ENCODE measurements around the gene ZNF3.

The ZNF3 gene

DNA sequence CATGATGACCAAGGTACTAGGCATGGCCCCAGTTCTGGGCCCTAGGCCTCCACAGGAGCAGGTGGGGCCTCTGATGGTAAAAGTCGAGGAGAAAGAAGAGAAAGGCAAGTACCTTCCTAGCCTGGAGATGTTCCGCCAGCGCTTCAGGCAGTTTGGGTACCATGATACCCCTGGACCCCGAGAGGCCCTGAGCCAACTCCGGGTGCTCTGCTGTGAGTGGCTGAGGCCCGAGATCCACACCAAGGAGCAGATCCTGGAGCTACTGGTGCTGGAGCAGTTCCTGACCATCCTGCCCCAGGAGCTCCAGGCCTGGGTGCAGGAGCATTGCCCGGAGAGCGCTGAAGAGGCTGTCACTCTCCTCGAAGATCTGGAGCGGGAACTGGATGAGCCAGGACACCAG is 24.5 kb downstream of the ZNF3 start:
- no peak overlapping the region for H3K4me3 ChIP-seq (ENCODE audit: low read depth, low read length)

DNA sequence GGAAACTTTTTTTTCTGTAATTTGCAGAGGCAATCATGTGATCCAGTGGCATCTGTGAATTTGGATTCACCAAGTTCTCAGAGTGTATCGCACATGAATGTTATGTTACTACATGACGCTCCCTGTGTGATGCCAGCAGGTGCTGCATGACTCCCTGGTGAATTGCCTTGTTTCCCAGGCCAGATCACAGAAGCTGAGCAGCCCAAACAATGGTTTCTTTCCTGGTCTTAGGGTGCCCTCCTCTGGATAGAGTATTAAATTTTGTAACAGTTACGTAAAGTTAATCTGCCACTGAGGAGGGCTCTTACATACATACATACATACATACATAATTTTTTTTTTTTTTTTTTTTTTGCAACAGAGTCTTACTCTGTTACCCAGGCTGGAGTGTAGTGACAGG is 28.3 kb downstream of the ZNF3 start:
- H3K4me3 ChIP-seq (ENCODE audit: low read depth, low read length): no peak overlapping the region

DNA sequence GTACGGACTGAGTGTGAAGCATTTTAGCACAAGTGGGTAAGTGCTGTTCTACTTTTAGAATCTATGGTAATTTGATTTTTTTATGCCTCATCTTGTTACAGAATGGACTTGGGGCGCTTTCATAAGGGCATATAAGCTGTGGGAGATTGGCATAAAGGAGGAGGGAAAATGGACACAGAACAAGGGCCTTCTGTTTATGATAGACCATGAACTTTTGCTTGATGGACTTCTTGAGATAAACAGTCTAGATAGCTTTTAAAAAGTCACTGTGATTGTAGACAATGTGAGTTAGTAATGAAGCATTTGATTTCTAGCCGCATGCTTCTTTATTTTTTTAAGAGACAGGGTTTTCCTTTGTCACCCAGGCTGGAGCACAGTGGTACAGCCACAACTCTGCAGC is 29.9 kb downstream of the ZNF3 start:
- H3K4me3 ChIP-seq (ENCODE audit: low read depth, low read length): no peak overlapping the region

DNA sequence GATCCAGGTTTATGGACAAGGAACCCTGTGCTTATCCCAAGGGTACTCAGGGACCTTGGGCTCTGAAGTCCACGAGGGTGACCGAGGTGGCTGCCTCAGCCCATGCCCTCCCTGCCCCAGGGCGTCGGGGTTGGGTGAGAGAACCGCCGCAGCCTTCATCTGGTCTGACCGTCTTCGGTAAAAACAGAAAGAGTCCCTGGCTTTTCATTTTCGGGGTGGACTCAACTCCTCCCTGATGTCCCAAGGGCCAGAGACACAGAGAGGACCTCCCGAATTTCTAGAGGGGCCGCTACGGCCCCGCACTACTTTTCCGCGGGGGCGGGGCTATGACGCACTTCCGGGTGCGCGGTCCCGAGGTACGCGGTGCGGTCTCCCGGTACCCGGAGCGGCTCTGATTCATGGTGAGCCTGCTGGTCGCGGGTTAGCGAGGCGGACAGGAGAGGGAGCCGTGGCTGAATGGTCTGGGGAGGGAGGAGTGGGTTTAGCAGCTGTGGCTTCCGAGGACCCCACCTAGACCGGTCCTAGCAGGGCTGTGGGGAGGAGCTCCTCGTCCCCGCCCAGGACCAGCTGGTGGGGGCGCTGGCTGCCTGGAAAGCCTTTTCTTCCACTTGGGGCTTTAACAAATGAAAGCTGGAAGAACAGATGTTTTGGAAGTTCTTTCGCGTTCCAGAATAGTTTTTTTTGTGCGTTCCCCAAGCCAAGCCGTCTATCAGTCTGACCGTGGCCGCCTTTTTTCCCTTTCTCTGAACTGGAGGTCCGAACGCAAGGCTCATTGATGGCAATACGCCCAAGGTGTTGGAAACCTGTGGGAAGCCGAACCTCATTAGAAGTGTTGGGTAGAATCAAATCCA is 31.9 kb downstream of the ZNF3 start, which contains the start of gene ZSCAN21:
Gene ZSCAN21 (plus strand): TSS at position 334 of the 851 bp plus-strand sequence. CDS start 7,233 bp downstream, outside the sequence.
- peak within 1 kb of the TSS; percentile 95 for H3K4me3 ChIP-seq (ENCODE audit: low read depth, low read length)

DNA sequence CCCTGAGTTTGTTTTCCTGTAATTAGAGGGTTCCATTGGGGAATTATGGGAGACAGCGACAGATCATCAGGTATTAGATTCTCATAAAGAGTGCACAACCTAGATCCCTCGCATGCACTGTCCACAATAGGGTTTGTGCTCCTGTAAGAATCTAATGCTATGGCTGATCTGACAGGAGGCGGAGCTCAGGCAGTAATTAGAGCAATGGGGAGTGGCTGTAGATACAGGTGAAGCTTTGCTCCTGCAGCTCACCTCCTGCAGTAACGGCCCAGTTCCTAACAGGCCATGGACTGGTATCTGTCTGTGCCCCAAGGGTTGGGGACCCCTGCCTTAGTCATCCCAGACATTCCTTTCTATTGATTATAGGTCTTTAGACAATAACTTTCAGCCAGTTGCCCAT is 32.8 kb downstream of the ZNF3 start:
- no peak overlapping the region for H3K4me3 ChIP-seq (ENCODE audit: low read depth, low read length)

DNA sequence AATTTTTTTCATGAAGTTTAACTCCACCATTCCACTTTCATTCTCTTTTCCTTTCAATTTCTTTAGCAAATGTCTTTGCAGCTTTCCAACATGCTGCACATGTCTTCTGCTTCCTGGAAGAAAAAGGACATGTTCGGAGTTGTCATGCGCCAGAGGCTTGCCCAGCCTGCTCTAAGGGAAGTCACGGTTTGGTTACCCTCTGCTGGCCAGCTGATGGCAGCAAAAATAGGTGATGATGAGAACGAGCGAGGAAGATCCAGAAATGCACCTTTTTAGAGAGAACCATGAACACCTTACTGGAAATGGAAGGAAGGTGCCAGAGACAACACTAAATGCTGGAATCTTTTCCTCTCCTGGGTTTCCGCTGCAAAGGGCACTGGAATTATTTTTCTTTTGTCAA is 36.8 kb downstream of the ZNF3 start:
- no peak overlapping the region for H3K4me3 ChIP-seq (ENCODE audit: low read depth, low read length)

DNA sequence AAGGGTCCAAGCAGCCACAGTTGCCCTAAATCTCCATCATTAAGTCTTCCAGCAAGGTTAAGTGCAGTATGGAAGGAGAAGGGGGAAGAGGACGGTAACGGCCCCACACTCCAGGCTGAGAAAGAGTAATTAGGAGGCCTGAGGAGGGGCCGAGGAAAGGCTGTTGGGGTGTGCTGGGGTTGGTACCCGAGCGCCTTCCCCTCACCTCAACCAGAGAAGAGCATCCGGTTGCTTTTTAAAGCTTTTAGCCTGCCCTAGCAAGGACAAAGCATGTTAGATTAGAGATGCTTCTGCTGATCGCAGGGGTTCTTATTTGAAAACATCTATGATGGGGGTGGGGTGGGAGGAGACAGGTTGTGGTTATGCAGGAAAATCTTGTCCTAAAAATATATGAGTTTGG is 40.9 kb downstream of the ZNF3 start:
- H3K4me3 ChIP-seq (ENCODE audit: low read depth, low read length): no peak overlapping the region

DNA sequence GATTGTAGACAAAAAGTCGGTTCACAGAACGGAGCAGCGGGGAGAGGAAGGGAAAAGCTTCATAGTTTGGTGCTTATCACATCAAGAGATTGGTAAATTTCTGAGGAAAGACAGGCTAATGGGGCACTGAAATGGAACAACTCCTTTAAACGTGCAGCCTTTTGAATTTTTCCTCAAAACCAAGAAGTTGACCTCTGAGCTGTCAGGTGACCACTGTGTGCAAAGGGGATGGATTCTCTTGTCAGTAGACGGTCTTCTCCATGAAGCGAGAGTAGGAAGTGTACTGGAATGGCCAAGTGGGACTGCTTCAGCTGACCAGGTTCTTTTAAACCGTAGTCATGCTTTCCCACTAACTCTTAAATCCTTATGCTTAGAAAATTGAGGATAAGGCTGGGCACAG is 43.2 kb downstream of the ZNF3 start:
- no peak overlapping the region for H3K4me3 ChIP-seq (ENCODE audit: low read depth, low read length)

DNA sequence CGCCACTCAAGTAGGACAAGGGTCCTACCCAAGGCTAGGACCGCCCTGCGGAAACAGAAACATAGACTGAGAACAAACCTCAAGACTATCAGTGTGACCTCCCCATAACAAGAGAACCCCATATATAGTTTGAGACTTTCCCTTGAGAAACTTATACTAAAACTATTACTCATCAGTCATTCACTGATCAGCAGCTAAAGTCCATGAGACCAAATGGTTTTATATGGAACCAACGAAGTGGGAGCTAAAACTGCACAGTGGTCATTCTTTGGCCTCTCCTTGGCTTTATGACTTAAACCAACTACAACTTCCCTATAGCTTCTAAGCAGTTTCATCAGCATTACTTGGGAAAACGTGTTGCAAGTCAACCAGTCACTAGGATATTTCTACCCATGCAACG is 45.6 kb downstream of the ZNF3 start:
- H3K4me3 ChIP-seq (ENCODE audit: low read depth, low read length): no peak overlapping the region

DNA sequence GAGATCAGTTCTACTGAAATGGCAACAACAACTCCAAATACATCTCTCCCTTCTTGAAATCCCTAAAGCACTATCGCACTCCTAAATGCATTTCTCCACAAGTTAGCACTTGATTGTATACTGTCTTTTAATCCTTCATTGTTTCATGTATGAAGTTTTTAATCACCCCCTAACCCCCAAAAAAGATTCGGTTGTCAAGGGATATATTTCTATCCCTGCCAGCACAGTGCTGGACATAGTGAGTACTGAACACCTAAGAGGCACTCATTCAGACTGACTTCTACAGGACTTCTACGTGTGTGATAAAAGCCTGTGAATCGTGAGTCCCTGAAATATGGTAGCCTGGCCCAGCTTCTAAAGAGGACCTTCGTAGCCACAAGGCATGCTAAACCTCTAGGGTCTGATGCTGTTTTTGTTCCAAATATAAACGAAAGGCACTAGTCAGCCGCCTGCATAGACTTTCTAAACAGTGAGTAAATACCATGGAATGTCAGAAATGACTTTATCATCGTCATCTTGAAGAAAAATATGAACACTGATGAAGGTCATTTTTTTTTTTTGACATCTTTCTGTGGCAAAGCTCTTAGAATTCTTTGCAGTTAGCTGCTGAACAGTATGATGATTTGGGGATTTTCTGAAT is 46.5 kb downstream of the ZNF3 start:
- no peak overlapping the region for H3K4me3 ChIP-seq (ENCODE audit: low read depth, low read length)

DNA sequence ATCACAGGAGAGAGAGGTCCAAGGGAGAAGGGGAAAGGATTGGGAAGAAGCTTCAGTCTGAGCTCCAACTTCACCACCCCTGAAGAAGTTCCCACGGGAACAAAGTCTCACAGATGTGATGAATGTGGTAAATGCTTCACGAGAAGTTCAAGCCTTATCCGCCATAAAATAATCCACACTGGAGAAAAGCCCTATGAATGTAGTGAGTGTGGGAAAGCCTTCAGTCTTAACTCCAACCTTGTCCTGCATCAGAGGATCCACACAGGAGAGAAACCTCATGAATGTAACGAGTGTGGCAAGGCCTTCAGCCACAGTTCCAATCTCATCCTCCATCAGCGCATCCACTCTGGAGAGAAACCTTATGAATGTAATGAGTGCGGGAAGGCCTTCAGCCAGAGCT is 48.0 kb downstream of the ZNF3 start:
- H3K4me3 ChIP-seq (ENCODE audit: low read depth, low read length): no peak overlapping the region

DNA sequence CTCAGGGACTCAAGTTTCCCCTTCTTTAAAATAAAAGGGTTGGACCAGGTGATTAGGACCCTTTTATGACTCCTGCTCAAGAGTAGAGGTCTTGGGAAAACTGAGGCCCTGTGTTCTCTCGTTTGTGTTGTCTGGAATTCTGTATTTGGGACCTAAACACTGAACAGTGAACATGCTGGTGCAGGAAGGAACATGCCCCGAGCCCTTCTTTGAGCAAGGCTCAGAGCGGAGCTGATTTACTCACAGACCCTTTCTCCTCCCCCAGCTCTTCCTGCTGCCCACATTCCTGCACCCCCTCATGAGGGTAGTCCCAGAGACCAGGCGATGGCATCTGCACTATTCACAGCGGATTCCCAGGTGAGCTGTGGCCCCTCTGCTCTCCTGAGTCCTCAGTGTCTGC is 51.9 kb downstream of the ZNF3 start:
- H3K4me3 ChIP-seq (ENCODE audit: low read depth, low read length): no peak overlapping the region

DNA sequence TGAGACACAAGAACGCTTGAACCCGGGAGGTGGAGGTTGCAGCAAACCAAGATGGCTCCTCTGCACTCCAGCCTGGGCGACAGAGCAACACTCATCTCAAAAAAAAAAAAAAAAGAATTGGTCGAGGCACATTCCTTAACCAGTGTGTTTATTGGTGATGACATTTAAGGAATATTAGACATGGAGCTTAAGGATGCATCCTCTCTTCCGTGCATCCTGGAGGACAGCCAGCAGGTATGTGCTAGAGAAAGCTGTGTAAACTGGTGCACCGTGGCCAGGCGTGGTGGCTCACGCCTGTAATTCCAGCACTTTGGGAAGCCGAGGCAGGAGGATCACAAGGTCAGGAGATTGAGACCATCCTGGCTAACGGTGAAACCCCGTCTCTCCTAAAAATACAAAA is 54.3 kb downstream of the ZNF3 start:
- H3K4me3 ChIP-seq (ENCODE audit: low read depth, low read length): no peak overlapping the region

DNA sequence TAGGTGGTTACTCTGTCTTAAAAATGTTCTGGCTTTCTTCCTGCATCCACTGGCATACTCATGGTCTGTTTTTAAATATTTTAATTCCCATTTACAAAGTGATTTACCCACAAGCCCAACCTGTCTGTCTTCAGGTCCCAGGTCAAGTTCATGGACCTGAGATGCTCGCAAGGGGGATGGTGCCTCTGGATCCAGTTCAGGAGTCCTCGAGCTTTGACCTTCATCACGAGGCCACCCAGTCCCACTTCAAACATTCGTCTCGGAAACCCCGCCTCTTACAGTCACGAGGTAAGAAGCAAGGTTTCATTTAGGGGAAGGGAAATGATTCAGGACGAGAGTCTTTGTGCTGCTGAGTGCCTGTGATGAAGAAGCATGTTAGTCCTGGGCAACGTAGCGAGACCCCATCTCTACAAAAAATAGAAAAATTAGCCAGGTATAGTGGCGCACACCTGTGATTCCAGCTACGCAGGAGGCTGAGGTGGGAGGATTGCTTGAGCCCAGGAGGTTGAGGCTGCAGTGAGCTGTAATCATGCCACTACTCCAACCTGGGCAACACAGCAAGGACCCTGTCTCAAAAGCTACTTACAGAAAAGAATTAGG is 57.4 kb downstream of the ZNF3 start:
- no peak overlapping the region for H3K4me3 ChIP-seq (ENCODE audit: low read depth, low read length)

DNA sequence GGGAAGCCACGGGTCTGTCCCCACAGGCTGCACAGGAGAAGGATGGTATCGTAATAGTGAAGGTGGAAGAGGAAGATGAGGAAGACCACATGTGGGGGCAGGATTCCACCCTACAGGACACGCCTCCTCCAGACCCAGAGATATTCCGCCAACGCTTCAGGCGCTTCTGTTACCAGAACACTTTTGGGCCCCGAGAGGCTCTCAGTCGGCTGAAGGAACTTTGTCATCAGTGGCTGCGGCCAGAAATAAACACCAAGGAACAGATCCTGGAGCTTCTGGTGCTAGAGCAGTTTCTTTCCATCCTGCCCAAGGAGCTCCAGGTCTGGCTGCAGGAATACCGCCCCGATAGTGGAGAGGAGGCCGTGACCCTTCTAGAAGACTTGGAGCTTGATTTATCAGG is 58.0 kb downstream of the ZNF3 start:
- no peak overlapping the region for H3K4me3 ChIP-seq (ENCODE audit: low read depth, low read length)

DNA sequence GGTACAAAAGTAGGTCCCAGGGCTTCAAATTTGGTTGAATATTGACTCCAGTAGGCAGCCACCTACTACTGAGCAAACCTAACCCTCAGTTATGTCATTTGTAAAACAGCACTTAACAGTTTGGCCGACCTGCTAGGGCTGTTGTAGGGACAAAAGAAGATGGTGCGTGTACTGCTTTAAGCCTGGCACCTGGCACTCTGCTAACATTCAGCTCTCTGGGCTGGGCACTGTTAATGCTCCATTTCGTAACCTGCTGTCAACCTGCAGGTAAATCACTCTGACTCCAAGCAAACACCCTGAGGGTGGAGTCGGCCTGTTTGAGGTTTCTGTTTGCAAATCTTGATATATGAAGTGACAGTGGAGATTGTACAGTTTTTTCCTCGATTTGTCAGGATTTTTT is 58.9 kb downstream of the ZNF3 start:
- H3K4me3 ChIP-seq (ENCODE audit: low read depth, low read length): no peak overlapping the region

DNA sequence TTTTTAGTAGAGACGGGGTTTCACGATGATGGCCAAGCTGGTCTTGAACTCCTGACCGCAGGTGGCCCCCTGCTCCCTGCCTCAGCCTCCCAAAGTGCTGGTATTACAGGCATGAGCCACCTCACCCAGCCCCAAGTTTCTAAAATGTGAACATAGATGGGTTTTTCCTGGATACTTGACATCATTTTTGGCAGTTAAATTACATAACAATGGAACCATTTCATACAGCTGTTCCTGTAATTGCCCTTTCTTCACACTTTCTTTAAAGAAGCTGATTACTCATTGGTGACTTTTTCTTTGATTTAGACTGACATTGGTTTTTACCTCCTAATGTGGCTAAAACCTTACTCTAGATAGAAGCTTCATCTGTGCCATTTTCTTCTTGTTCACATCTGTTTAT is 60.2 kb downstream of the ZNF3 start:
- no peak overlapping the region for H3K4me3 ChIP-seq (ENCODE audit: low read depth, low read length)

All from iPS-11a (cell line).